ENCODE measurements around the gene TCF7L1. TPM values are rescaled to one million over a fixed set of nuclear protein-coding genes. Genes with fewer than 3 reads are reported as not detected.

Gene TCF7L1
- total and polyA plus RNA-seq, 2 of the 13 experiments (the other 11 are each of a cell fraction or from before 2014, with no cell fraction given), result 0.04 to 0.15 TPM

GRCh38 chr2:85303780-85304531 lies 170.8 kb downstream of the TCF7L1 start:
- ChIA-PET POLR2A (interaction anchor here (0.9 kb wide), 1 partner anchor 21 kb away, joined by 3 read pairs; no protein-coding TSS in a partner anchor), CTCF (ENCODE audit: low intra/inter-chr PET ratio, low total read pairs) (no interaction called here)
- Histone ChIP-seq H2AFZ (ENCODE audit: low read length) (no peak overlapping the region), H3K4me3 (replicated peaks in 1 of 3; ENCODE audit: insufficient read depth in 1 of 3, low read depth in 2 of 3, low read length in 3 of 3) (no peak overlapping the region), H3K4me2 (ENCODE audit: low read depth, low read length) (peak overlapping the region; percentile 25; the same call in 1 of the 2 replicates), H3K9ac (ENCODE audit: insufficient read depth, low read depth, low read length) (no peak overlapping the region), H3K27ac (ENCODE audit: extremely low read length, insufficient read depth, low read length) (no peak overlapping the region), H3K9me3 (ENCODE audit: low read length) (no peaks in the 10 kb centered on the region), H3K79me2 (ENCODE audit: insufficient read depth, low read length) (no peaks in the 10 kb centered on the region), H4K20me1 (ENCODE audit: insufficient read depth, low read length) (no peaks in the 10 kb centered on the region), H3K27me3 (ENCODE audit: control insufficient read depth in 1 of 2, insufficient read depth in 2 of 2, low read length in 2 of 2) (0 out of 5 replicates have a peak, but pooled peaks cover 0 to 6% of the 10 kb centered on the region in 2 experiments), H3K4me1 (ENCODE audit: insufficient read depth, low read length) (peaks cover 86% of the 10 kb centered on the region), H3K36me3 (replicated peaks in 1 of 2; ENCODE audit: control insufficient read depth in 1 of 2, insufficient read depth in 2 of 2, low read length in 2 of 2) (no peaks in the 10 kb centered on the region)
- DNase-seq (ENCODE audit: low spot score) (no peak), FAIRE-seq (no peak), ATAC-seq (no peak)
- intact Hi-C loops (cut with micrococcal nuclease; ENCODE audit: unreplicated experiment), result loop anchor here (10.0 kb wide), 1 partner anchor 379 kb away; no protein-coding TSS in a partner anchor
- no TSS peak for BruUV-seq (replicated peaks)
- WGBS (ENCODE audit: low lambda C conversion rate), result 62% methylated on average over 28 of the region's 28 CpGs
- in situ Hi-C loops (cut with HindIII; ENCODE audit: extremely low pct_ligation_motif_present, low pct_unique_long_range_greater_than_20kb), result no loop called here
- no peak for TF ChIP-seq ZNF337 (CRISPR knock-in tag; IDR thresholded peaks at IDR 0.05; ENCODE audit: borderline replicate concordance, low read depth)
- no peak for TF ChIP-seq ZNF513 (CRISPR knock-in tag; conservative IDR thresholded peaks at IDR 0.05)
- TF ChIP-seq HNF1B (CRISPR knock-in tag; IDR thresholded peaks at IDR 0.05), result 0 out of 2 replicates have a peak, but pooled peaks have one; percentile 28
- TF ChIP-seq ZNF225 (CRISPR knock-in tag; IDR thresholded peaks at IDR 0.05), result peak; percentile 72
- TF ChIP-seq ZNF713 (CRISPR knock-in tag; IDR thresholded peaks at IDR 0.05), result 0 out of 2 replicates have a peak, but pooled peaks have one; percentile 42
- TF ChIP-seq MBD4 (IDR thresholded peaks at IDR 0.05; ENCODE audit: borderline replicate concordance, low read length), result no peak
- TF ChIP-seq ZNF367 (CRISPR knock-in tag; IDR thresholded peaks at IDR 0.05; ENCODE audit: borderline replicate concordance), result no peak
- TF ChIP-seq HNRNPLL (IDR thresholded peaks at IDR 0.05; ENCODE audit: low read depth, low read length, poor library complexity, severe bottlenecking), result peak; percentile 23
- no peak for TF ChIP-seq STAT5B (CRISPR knock-in tag; IDR thresholded peaks at IDR 0.05)
- no peak for TF ChIP-seq ZFX (CRISPR knock-in tag; IDR thresholded peaks at IDR 0.05; ENCODE audit: low read depth)
- TF ChIP-seq ARID2 (CRISPR knock-in tag; IDR thresholded peaks at IDR 0.05; ENCODE audit: borderline replicate concordance), result 0 out of 2 replicates have a peak, but pooled peaks have one; percentile 41
- no peak for TF ChIP-seq SMAD9 (CRISPR knock-in tag; IDR thresholded peaks at IDR 0.05)
- TF ChIP-seq KDM2A (CRISPR knock-in tag; IDR thresholded peaks at IDR 0.05; ENCODE audit: borderline replicate concordance, low read depth), result peak; percentile 42; the same call in 1 of the 2 replicates
- no peak for TF ChIP-seq USF2 (IDR thresholded peaks at IDR 0.05; ENCODE audit: low read depth, low read length)
- no peak for TF ChIP-seq USF2 (CRISPR knock-in tag; IDR thresholded peaks at IDR 0.05; ENCODE audit: borderline replicate concordance)
- TF ChIP-seq HMGXB4 (CRISPR knock-in tag; IDR thresholded peaks at IDR 0.05; ENCODE audit: borderline replicate concordance in 1 of 2, low read depth in 1 of 2), result no peak

Data from HepG2 (cell line).